Urinary bladder (tissue), 4 donors: ENCODE results near the gene ETFA. TPM values are rescaled to one million over a fixed set of nuclear protein-coding genes. Genes with fewer than 3 reads are reported as not detected.

Experiments used
- DNase-seq: peaks from one replicate; pipeline ENCODE4 v3.0.0-alpha.2; 2015; ENCODE audit errors: extremely low spot score
- H3K27ac ChIP-seq: one replicate; pipeline ENCODE4 v1.5.1; 2013; ENCODE audit warnings: low read depth, mild to moderate bottlenecking, moderate library complexity
- H3K36me3 ChIP-seq: one replicate; pipeline ENCODE4 v1.6.1; 2013; ENCODE audit warnings: mild to moderate bottlenecking, moderate library complexity; ENCODE audit not compliant: insufficient read depth
- H3K4me1 ChIP-seq: one replicate; pipeline ENCODE4 v1.6.1; 2013; ENCODE audit warnings: mild to moderate bottlenecking, moderate library complexity; ENCODE audit not compliant: insufficient read depth
- H3K4me3 ChIP-seq: one replicate; pipeline ENCODE4 v1.5.1; 2013; ENCODE audit warnings: low read depth, low read length
- WGBS: extraction: QIAGEN DNeasy Blood & Tissue Kit; methylation state at CpG from one replicate; pipeline ENCODE4 v1.1.7; 2013; 5-methylcytosine and 5-hydroxymethylcytosine counted together
- polyA plus RNA-seq: library from polyadenylated mRNA; stranded (reverse); fragments of 200-250 nt; gene quantifications from one replicate; pipeline ENCODE4 v1.2.3, GENCODE V29; 2013
- total RNA-seq: library from RNA; depleted of rRNA; stranded (reverse); fragments of >200 nt; gene quantifications from one replicate; pipeline ENCODE4 v1.2.3, GENCODE V29; 2014
- donor health status: healthy with polysubstance abuse.
- donor health status: healthy.

Gene ETFA
- total and polyA plus RNA-seq, 2 donors: 99.8 to 117 TPM

DNA sequence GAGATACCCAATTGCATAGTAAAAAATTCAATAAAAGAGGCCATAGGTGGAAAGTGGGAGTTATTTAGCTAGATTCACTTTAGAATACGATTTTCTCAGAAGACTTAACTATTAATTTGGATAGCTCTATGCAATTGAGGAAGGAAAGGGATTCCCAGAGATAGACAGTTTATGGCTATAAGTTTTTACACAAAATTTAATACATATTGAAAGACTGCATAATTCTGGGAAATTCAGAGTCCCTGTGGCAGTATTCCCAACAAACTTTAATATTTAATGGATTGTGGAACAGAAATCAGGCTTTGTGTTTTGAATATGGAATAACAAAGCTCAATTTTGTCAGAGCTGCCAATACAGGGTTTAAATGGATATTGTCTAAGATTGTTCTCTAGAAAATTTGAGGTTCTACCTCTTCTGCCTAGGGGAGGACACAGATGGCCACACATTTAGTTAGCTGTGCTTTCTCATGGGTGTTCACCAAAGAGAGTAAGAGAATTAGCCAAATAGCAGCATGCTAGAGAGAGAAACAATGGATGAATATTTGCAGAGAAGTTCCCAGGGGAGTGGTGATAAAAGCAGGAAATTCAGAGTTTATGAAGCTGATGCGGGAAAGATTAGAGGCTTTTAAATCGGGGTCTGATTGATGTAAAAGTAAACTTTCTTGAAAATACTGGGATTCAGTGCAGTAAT lies 33.8 kb upstream of the ETFA start:
- WGBS: 30% methylated on average over 3 of the region's 3 CpGs
- peaks cover 4% of the 10 kb centered on the region for H3K4me1 ChIP-seq

DNA sequence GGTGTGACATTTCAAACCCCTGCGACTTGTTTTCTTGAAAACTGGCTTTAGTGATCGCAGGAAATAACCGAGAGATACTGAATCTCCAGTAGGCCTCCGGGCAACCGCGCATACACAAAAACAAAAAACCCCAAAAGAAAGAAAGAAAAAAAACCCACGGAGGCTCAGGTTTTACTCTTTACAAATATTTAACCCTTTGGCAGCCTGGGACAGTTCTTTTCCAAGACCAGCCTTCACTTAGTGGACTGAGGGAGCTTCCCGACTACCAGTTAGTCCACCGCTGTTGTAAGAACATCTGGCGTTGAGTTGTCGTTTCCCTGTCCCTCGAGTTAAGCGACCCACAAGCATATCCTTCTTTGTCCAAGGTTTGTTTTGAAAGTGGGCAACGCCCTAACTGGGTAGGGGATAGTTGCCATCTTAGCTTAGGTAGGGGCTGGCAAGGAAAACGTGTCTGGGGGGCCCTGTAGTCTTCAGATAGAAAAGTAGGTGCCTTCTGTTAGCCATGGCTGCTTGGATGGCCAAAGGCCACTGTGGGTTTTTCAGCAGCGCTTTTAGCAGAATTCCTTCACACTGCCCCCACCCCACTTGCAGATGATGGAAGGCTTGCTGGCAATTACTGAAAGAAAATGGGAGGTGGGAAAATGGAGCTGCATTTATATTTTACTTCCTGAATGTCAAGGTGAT lies 32.2 kb upstream of the ETFA start:
- peaks cover 4% of the 10 kb centered on the region for H3K4me1 ChIP-seq
- no peaks in the 10 kb centered on the region for H3K36me3 ChIP-seq
- WGBS: 42% methylated on average over 16 of the region's 16 CpGs
- no peak overlapping the region for H3K27ac ChIP-seq
- DNase-seq: no peak
- H3K4me3 ChIP-seq: no peak overlapping the region

More for the DNA sequence above, 33.8 kb upstream of the ETFA start:
- H3K4me3 ChIP-seq: no peak overlapping the region
- no peaks in the 10 kb centered on the region for H3K36me3 ChIP-seq
- DNase-seq: no peak
- H3K27ac ChIP-seq: no peak overlapping the region

DNA sequence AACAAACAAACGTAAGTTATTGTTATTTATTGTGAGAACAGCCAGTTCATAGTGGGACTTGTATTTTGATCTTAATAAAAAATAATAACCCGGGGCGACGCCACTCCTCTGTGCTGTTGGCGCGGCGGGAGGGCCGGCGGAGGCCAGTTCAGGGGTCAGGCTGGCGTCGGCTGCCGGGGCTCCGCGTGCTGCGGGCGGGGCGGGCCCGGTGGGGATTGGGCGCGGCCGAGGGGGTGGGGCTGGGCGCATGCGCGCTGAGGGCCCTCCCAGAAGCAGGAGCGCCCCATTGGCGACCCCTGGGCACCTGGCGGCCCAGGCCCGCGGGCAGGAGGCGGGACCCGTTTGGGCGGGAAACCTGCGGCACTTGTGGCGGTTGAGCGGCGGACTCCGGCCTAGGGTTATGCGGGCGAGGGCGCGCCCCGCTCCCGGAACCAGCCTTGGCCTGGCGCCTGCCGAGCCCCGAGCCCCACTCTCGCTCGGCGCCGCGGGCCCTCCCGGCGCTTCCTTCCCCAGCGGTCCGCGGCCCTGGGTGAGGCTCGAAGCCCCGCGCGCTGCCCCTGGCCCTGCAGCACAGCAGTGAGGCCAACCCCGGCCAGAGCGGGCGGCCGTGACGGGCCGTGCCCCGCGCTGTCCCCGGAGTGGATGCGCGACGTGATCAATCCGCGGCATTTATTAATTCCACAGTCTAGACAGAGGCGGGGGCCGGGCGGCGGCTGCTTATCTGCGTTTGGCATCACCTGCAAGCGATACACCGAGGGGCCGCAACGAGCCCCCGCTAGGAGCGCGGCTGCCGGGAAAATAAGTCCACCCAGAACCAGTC lies 31.3 kb upstream of the ETFA start:
- H3K27ac ChIP-seq: no peak overlapping the region
- H3K4me1 ChIP-seq: peaks cover 6% of the 10 kb centered on the region
- 13% methylated on average over 87 of the region's 87 CpGs for WGBS
- no peaks in the 10 kb centered on the region for H3K36me3 ChIP-seq
- no peak overlapping the region for H3K4me3 ChIP-seq
- no peak for DNase-seq

DNA sequence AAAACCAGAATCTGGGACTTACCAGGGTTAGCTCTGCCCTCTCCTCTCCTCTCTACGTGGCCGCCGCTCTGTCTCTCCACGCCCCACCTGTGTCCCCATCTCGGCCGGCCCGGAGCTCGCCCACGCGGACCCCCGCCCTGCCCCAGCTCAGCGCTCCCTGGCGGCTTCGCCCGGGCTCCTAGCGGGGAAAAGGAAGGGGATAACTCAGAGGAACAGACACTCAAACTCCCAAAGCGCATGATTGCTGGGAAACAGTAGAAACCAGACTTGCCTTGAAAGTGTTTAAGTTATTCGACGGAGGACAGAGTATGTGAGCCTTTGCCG lies 30.8 kb upstream of the ETFA start:
- Histone ChIP-seq H3K4me1 (peaks cover 6% of the 10 kb centered on the region), H3K36me3 (no peaks in the 10 kb centered on the region), H3K4me3 (no peak overlapping the region), H3K27ac (no peak overlapping the region)
- no peak for DNase-seq
- 29% methylated on average over 20 of the region's 20 CpGs for WGBS

DNA sequence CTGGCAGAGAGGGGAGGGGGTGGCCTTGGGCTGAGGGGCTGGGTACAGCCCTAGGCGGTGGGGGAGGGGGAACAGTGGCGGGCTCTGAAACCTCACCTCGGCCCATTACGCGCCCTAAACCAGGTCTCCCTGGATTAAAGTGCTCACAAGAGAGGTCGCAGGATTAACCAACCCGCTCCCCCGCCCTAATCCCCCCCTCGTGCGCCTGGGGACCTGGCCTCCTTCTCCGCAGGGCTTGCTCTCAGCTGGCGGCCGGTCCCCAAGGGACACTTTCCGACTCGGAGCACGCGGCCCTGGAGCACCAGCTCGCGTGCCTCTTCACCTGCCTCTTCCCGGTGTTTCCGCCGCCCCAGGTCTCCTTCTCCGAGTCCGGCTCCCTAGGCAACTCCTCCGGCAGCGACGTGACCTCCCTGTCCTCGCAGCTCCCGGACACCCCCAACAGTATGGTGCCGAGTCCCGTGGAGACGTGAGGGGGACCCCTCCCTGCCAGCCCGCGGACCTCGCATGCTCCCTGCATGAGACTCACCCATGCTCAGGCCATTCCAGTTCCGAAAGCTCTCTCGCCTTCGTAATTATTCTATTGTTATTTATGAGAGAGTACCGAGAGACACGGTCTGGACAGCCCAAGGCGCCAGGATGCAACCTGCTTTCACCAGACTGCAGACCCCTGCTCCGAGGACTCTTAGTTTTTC lies 30.2 kb upstream of the ETFA start:
- no peaks in the 10 kb centered on the region for H3K36me3 ChIP-seq
- no peak overlapping the region for H3K27ac ChIP-seq
- no peak for DNase-seq
- H3K4me1 ChIP-seq: peaks cover 6% of the 10 kb centered on the region
- no peak overlapping the region for H3K4me3 ChIP-seq
- 24% methylated on average over 42 of the region's 42 CpGs for WGBS

DNA sequence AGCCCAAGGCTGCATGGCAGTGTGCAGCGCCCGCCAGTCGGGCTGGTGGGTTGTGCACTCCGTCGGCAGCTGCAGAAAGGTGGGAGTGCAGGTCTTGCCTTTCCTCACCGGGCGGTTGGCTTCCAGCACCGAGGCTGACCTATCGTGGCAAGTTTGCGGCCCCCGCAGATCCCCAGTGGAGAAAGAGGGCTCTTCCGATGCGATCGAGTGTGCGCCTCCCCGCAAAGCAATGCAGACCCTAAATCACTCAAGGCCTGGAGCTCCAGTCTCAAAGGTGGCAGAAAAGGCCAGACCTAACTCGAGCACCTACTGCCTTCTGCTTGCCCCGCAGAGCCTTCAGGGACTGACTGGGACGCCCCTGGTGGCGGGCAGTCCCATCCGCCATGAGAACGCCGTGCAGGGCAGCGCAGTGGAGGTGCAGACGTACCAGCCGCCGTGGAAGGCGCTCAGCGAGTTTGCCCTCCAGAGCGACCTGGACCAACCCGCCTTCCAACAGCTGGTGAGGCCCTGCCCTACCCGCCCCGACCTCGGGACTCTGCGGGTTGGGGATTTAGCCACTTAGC lies 29.6 kb upstream of the ETFA start:
- WGBS: 17% methylated on average over 35 of the region's 35 CpGs
- Histone ChIP-seq H3K27ac (no peak overlapping the region), H3K4me3 (peak overlapping the region; percentile 30), H3K4me1 (peaks cover 10% of the 10 kb centered on the region), H3K36me3 (no peaks in the 10 kb centered on the region)
- DNase-seq: no peak

DNA sequence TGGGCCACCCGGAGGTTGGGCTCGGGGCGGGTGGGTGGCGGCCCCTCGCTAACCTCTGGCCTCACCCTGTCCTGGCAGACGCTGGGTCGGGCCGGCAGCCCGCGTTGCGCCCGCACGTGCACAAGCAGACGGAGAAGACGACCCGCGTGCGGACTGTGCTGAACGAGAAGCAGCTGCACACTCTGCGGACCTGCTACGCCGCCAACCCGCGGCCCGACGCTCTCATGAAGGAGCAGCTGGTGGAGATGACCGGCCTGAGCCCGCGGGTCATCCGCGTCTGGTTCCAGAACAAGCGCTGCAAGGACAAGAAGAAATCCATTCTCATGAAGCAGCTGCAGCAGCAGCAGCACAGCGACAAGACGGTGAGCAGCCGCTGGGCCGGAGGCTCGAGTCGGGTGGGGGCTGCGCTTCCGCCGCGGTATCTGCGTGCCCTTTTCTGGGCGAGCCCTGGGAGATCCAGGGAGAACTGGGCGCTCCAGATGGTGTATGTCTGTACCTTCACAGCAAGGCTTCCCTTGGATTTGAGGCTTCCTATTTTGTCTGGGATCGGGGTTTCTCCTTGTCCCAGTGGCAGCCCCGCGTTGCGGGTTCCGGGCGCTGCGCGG lies 29.0 kb upstream of the ETFA start:
- Histone ChIP-seq H3K27ac (no peak overlapping the region), H3K4me3 (peak overlapping the region; percentile 30), H3K36me3 (no peaks in the 10 kb centered on the region), H3K4me1 (peaks cover 10% of the 10 kb centered on the region)
- no peak for DNase-seq
- 4% methylated on average over 53 of the region's 53 CpGs for whole genome bisulfite sequencing

DNA sequence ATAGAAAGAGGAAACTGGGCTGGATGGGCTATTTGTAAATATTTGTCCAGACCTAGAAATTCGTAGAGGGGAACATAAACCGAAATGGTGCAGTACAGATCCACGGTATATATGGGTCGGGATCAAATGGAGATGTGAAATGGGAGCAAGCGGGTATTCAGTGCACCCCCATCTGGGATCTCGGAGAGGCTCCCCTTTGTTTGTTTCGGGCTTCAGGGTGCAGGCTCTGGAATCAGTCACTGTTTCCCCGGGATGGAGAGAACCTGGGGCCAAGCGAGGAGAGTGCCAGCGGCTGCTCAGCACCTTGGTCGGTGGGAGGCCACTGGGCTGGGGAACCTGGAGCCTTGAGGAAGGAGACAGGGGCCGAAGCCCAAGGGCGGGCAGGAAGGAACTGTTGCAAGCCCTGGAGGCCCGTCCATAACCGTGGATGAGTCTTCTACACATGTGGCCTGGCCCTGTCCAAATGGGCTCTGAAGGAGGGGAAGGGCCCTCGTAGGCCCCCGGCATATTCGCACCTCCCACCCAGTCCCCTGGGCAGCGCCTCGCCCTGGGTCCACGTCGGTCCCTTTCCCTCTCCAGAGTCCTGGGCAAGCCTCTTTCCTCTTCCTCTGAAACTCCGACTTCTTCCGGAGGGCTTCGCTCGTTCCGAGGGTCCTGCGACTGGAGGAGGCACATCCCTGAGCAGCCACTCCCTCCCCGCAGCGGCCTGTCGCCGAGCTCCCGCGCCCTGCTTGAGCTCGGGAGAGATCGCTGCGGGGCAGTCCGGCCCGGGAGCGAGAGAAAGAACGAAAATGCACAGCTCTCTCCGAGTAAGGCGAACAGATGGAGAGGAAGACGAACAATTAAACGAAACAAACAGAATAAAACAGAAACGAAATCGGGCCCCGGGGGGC lies 28.3 kb upstream of the ETFA start:
- 20% methylated on average over 48 of the region's 48 CpGs for WGBS
- no peak overlapping the region for H3K27ac ChIP-seq
- peak; percentile 10 for DNase-seq
- H3K36me3 ChIP-seq: no peaks in the 10 kb centered on the region
- peak overlapping the region; percentile 30 for H3K4me3 ChIP-seq
- H3K4me1 ChIP-seq: peaks cover 10% of the 10 kb centered on the region

DNA sequence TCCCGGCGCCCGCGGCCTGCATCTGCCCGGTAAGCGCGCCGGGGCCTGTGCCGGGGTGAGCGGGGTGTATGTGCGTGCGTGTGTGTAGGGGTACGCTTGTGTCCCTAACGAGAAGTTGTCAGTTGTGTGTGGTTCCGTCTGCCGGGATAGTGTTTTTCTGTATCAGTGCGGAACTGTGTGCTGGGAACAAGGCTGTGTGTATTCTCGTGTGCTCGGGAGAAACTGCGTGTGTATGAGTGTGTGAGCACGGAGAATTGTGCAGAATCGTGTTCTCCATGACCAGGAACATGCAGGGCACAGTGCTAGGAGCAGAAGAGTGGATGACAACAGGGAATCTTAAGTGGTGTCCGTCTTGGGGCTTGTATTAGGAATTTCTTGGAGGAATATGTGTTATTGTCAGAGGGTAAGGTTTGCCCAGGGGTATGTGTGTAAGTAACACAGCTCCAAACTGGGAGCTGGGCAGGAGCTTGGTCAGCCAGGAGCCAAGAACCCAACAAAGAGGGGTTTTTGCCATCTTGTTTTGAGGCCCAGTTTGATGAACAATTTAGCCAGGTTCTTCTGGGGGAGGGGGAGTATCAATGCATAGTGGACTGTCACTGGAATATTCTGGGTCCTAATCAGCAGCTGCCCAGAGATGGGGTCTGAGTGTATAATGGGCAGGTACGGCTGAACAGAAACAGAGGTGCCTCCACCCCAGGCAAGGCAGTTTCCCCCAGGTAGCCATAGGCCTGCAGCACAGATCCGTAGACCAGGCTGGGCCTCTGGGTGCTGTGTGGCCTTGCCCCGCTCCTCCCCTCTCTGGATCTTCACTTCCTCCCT lies 27.4 kb upstream of the ETFA start:
- peaks cover 10% of the 10 kb centered on the region for H3K4me1 ChIP-seq
- DNase-seq: no peak
- H3K36me3 ChIP-seq: no peaks in the 10 kb centered on the region
- H3K27ac ChIP-seq: no peak overlapping the region
- no peak overlapping the region for H3K4me3 ChIP-seq
- WGBS: 37% methylated on average over 26 of the region's 26 CpGs

DNA sequence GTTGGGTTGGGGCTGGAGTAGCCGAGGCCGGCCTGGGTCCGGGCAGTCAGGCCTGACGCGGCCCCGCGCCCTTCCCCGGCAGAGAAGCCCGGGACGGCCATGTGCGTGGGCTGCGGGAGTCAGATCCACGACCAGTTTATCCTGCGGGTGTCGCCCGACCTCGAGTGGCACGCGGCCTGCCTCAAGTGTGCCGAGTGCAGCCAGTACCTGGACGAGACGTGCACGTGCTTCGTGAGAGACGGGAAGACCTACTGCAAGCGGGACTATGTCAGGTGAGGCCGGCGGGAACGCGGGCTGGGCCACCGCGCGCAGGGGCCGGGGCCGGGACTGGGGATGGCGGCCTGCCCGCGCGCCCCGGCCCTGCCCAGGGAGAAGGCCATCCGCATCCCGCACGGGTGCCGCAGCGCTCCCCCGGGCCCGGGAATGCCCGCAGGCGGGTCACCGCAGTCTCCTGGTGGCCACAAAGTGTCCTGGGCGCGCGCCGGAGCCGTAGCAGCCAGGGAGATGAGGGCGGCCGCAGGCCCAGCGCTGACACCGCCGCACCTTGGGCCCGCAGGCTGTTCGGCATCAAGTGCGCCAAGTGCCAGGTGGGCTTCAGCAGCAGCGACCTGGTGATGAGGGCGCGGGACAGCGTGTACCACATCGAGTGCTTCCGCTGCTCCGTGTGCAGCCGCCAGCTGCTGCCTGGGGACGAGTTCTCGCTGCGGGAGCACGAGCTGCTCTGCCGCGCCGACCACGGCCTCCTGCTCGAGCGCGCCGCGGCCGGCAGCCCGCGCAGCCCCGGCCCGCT lies 26.6 kb upstream of the ETFA start:
- Histone ChIP-seq H3K4me3 (no peak overlapping the region), H3K27ac (no peak overlapping the region), H3K36me3 (no peaks in the 10 kb centered on the region), H3K4me1 (peaks cover 10% of the 10 kb centered on the region)
- DNase-seq: no peak
- WGBS: 5% methylated on average over 89 of the region's 89 CpGs

DNA sequence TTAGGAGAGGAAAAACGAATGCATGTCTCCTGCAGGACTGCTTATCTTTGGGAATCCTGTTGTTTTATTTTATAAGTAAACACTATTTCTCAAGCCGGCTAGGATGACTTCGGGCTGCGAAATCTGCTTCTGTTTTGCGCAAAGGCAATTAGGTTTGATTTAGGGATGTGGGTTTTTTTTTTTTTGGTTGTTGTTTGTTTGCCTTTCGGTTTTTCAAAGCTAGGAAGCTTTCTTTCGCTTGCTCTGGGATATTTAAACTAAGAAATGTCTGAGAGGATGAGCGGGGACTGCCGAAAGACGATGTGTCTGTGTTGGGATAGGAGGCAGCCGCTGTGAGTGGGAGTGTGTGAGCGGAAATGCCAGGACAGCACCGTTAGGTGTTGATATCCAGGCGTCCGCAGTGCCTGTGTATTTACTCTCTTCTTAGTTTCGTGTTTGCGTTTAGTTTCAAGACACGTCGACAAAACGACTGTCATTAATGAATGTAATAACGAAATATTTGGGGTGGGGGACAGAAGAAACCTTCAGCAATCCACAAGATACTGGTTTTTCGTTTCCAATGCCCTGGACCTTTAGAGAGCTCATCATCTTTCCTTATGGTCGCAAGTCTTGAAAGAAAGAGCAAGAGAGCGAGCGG lies 25.9 kb upstream of the ETFA start:
- Histone ChIP-seq H3K27ac (no peak overlapping the region), H3K4me3 (no peak overlapping the region)

More for the DNA sequence above, 25.9 kb upstream of the ETFA start:
- no peak for DNase-seq
- peaks cover 6% of the 10 kb centered on the region for H3K4me1 ChIP-seq
- WGBS: 7% methylated on average over 25 of the region's 25 CpGs
- no peaks in the 10 kb centered on the region for H3K36me3 ChIP-seq
